ENCODE data around the gene ARF3. TPM values are rescaled to one million over a fixed set of nuclear protein-coding genes. Genes with fewer than 3 reads are reported as not detected.

ARF3 gene
- 37.4 and 42.2 TPM in 2 replicates for total RNA-seq

GRCh38 chr12:48957141-48958048, at the start of gene ARF3:
Gene ARF3, minus strand, starts transcription at chr12:48957487. Its CDS starts 16,392 bp downstream, at chr12:48941095.

GRCh38 chr12:48999371-49000131, 42.3 kb upstream of the ARF3 start, which contains the start of gene DDN:
Gene DDN, minus strand, starts transcription at chr12:48999375. Its CDS starts 88 bp downstream, at chr12:48999287.

GRCh38 chr12:48978291-48978740, 21.0 kb upstream of the ARF3 start, which contains the start of gene WNT1:
Gene WNT1, plus strand, starts transcription at chr12:48978322. Its CDS starts 329 bp downstream, at chr12:48978651.

GRCh38 chr12:48925304-48926011, 31.8 kb downstream of the ARF3 start, which contains the start of gene FKBP11:
Gene FKBP11, minus strand, starts transcription at chr12:48925492. Its CDS starts 64 bp downstream, at chr12:48925428.

Other genes starting within 250 kb of the ARF3 start
- gene CCNT1, start 240.8 kb downstream of the ARF3 start, total RNA-seq: 19.8 and 28.3 TPM in 2 replicates
- 27.8 and 33.5 TPM in 2 replicates for gene ADCY6, start 168.4 kb downstream of the ARF3 start, total RNA-seq
- gene CACNB3, start 139.0 kb downstream of the ARF3 start, total RNA-seq: 14.1 and 15.3 TPM in 2 replicates
- gene DDX23, start 105.3 kb downstream of the ARF3 start, total RNA-seq: 78.0 and 112 TPM in 2 replicates
- gene RND1, start 91.6 kb downstream of the ARF3 start, total RNA-seq: 1.6 and 2.1 TPM in 2 replicates
- gene FKBP11, start 32.0 kb downstream of the ARF3 start, total RNA-seq: 18.4 and 21.4 TPM in 2 replicates
- 0.32 TPM in 1 of 2 replicates, not detected in the other for gene WNT10B, start 14.2 kb upstream of the ARF3 start, total RNA-seq
- not detected in 2 replicates for gene WNT1, start 20.8 kb upstream of the ARF3 start, total RNA-seq
- 0.15 and 0.32 TPM in 2 replicates for gene DDN, start 41.9 kb upstream of the ARF3 start, total RNA-seq
- gene PRKAG1, start 61.3 kb upstream of the ARF3 start, total RNA-seq: 50.5 and 62.7 TPM in 2 replicates
- 21.1 and 29.8 TPM in 2 replicates for gene KMT2D, start 103.3 kb upstream of the ARF3 start, total RNA-seq
- gene RHEBL1, start 112.5 kb upstream of the ARF3 start, total RNA-seq: 1.6 and 4.9 TPM in 2 replicates
- 3.9 and 9.9 TPM in 2 replicates for gene DHH, start 137.3 kb upstream of the ARF3 start, total RNA-seq
- gene LMBR1L, start 153.4 kb upstream of the ARF3 start, total RNA-seq: 84.8 and 91.6 TPM in 2 replicates
- gene TUBA1B, start 173.9 kb upstream of the ARF3 start, total RNA-seq: 1,902 and 1,994 TPM in 2 replicates
- 573 and 1,233 TPM in 2 replicates for gene TUBA1A, start 231.6 kb upstream of the ARF3 start, total RNA-seq